ENCODE data around the gene ATRN. TPM values are rescaled to one million over a fixed set of nuclear protein-coding genes. Genes with fewer than 3 reads are reported as not detected.

ATRN gene
- total RNA-seq, 1 donor = 35.2 TPM

DNA sequence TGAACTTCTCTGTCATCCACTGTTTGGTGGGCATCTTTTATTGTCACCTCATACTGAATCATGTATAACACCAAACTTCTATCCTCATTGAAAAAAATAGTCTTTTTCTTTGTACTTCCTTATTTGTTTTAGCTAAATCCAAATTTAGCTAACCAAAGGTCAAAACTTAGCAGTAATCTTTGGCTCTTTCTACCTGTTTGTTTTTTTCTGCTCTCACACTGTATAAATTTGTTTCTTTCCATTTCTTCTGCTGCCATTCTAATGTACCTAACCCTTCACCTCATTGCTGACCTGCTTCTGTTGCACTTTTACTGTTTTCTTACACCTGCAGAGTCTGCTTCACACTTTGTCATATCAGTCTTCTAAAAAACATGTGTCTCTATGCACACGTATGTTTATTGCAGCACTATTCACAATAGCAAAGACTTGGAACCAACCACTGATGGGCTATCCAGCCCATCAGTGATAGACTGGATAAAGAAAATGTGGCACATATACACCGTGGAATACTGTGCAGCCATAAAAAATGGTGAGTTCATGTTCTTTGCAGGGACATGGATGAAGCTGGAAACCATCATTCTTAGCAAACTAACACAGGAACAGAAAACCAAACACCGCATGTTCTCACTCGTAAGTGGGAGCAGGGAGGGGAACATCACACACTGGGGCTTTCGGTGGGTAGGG is 7.2 kb downstream of the ATRN start:
- no peak for DNase-seq (ENCODE audit: low read depth)
- TF ChIP-seq, protein P1, sequence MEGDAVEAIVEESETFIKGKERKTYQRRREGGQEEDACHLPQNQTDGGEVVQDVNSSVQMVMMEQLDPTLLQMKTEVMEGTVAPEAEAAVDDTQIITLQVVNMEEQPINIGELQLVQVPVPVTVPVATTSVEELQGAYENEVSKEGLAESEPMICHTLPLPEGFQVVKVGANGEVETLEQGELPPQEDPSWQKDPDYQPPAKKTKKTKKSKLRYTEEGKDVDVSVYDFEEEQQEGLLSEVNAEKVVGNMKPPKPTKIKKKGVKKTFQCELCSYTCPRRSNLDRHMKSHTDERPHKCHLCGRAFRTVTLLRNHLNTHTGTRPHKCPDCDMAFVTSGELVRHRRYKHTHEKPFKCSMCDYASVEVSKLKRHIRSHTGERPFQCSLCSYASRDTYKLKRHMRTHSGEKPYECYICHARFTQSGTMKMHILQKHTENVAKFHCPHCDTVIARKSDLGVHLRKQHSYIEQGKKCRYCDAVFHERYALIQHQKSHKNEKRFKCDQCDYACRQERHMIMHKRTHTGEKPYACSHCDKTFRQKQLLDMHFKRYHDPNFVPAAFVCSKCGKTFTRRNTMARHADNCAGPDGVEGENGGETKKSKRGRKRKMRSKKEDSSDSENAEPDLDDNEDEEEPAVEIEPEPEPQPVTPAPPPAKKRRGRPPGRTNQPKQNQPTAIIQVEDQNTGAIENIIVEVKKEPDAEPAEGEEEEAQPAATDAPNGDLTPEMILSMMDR (IDR thresholded peaks at IDR 0.05; ENCODE audit: insufficient read depth, low read length) = no peak
- H3K4me3 ChIP-seq (ENCODE audit: low read depth, low read length) = no peak overlapping the region

DNA sequence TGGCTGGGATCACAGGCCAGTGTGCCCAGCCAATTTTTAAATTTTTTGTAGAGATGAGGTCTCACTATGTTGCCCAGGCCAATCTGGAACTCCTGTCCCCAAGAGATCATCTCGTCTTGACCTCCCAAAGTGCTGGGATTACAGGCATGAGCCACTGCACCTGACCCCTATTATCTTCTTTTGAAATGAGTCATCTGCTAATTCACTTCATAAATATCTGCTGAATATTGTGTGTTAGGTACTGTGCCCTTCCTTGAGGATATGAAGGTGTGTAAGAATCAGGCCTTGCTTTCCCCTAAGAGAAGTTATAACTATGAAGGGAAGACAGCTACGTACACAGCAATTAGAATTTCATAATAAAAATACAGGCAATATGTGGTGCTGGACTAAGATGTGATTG is 8.2 kb downstream of the ATRN start:
- TF ChIP-seq, protein P1 (IDR thresholded peaks at IDR 0.05; ENCODE audit: insufficient read depth, low read length) = no peak
- no peak for DNase-seq (ENCODE audit: low read depth)
- no peak overlapping the region for H3K4me3 ChIP-seq (ENCODE audit: low read depth, low read length)

DNA sequence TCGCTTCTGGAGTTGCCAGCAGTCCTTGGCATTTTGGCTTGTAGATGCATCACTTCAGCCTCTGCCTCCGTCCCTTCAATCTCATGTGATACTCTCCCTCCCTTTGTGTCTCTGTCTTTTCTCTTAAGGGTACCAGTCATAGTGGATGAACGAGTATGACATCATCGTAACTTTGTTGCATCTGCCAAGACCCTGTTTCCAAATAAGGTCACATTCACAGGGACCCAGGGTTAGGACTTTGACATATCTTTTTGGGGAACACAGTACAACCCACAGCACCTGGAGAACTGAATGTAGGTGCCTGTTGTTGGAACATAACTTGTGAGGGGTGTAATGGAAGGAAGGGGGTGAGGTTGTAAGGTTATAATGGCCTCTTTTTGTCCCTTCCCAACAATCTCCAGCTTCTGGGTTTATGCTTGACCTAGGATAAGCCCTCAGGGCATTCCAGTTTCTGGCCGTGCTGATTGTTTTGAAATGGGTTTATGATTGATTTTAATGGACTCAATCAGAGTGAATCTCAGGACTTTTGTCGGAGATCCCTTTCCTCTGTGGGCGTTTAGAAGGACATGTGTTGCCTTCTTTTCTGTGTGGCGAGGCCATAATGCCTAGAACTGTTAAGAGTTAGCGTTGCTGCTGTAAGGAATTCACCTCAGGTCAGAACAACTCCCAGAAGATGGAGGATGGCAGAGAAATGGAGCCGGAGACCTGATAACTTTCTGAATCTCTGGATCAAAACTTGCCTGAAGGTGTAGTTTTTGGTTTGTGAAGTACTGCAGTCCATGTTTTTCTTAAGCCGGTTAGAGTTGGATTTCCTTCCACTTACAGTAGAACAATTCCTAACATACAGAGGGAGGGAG is 9.2 kb downstream of the ATRN start:
- no peak for DNase-seq (ENCODE audit: low read depth)
- TF ChIP-seq, protein P1 (IDR thresholded peaks at IDR 0.05; ENCODE audit: insufficient read depth, low read length) = no peak
- no peak overlapping the region for H3K4me3 ChIP-seq (ENCODE audit: low read depth, low read length)

DNA sequence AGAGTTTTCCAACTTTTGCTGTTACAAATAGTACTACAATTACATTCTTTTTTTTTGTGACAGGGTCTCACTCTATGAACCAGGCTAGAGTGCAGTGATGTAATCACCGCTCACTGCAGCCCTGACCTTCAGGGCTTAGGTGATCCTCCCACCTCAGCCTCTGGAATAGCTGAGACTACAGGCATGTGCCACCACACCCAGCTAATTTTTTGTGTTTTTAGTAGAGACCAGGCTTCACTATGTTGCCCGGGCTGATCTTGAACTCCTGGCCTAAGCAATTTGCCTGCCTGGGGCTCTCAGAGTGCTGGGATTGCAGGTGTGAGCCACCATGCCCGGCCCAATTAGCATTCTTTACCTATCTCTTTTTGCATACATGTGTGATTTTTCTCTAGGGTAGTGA is 12.5 kb downstream of the ATRN start:
- TF ChIP-seq, protein P1 (IDR thresholded peaks at IDR 0.05; ENCODE audit: insufficient read depth, low read length) = no peak
- DNase-seq (ENCODE audit: low read depth) = no peak
- no peak overlapping the region for H3K4me3 ChIP-seq (ENCODE audit: low read depth, low read length)

DNA sequence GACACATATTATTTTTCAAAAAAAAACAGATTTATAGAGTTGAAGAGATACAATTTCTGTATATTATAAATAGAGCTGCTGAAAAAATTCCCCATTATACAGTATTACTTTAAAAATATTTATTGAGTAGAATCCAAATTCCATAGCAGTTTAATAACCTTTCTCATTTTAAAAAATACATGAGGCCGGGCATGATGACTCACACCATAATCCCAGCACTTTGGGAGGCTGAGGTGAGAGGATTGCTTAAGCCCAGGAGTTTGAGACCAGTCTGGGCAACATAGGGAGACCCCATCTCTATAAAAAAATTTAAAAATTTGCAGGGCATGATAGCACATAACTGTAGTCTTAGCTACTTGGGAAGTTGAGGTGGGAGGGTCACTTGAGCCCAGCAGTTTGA is 13.0 kb downstream of the ATRN start:
- peak; percentile 39 for DNase-seq (ENCODE audit: low read depth)
- TF ChIP-seq, protein P1 (IDR thresholded peaks at IDR 0.05; ENCODE audit: insufficient read depth, low read length) = no peak
- no peak overlapping the region for H3K4me3 ChIP-seq (ENCODE audit: low read depth, low read length)

DNA sequence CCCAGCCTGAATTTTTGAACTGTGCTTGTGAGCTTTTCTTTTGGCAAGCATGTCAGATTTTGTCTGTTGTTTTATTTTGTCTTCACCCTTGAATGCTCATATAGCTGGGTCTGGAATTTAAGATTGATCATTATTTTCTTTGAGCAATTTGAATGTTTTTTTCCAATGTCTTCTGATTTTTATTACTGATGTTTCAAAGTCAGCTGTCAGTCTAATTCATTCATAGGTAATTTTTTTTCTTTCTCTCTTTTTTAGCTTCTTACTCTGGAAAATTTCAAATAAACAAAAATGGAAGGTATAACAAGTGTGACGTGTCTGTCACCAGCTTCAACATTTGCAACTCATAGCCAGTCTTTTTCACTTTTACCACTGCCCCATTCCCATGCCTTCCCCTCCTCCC is 15.1 kb downstream of the ATRN start:
- DNase-seq (ENCODE audit: low read depth) = no peak
- H3K4me3 ChIP-seq (ENCODE audit: low read depth, low read length) = no peak overlapping the region
- TF ChIP-seq, protein P1 (IDR thresholded peaks at IDR 0.05; ENCODE audit: insufficient read depth, low read length) = no peak
